ENCODE data around the gene ALS2.
"Not testable (repeated sequence)": the region's sequence is repeated elsewhere in the genome, so short reads cannot be mapped to it uniquely, and the experiment has no call there.

The ALS2 gene

DNA sequence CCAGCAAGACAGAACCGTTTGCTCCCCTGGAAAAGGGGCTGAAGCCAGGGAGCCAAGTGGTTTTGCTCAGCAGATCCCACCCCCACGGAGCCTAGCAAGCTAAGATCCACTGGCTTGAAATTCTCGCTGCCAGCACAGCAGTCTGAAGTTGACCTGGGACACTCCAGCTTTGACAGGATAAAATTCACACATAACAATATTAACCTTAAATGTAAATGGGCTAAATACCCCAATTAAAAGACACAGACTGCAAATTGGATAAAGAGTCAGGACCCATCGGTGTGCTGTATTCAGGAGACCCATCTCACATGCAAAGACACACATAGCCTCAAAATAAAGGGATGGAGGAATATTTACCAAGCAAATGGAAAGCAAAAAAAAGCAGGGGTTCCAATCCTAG is 109.5 kb downstream of the ALS2 start:
- not testable (repeated sequence) for DNase-seq

- DNase-seq = no peak
Measured at GRCh38 chr2:201669865-201670264, 110.9 kb downstream of the ALS2 start.

DNA sequence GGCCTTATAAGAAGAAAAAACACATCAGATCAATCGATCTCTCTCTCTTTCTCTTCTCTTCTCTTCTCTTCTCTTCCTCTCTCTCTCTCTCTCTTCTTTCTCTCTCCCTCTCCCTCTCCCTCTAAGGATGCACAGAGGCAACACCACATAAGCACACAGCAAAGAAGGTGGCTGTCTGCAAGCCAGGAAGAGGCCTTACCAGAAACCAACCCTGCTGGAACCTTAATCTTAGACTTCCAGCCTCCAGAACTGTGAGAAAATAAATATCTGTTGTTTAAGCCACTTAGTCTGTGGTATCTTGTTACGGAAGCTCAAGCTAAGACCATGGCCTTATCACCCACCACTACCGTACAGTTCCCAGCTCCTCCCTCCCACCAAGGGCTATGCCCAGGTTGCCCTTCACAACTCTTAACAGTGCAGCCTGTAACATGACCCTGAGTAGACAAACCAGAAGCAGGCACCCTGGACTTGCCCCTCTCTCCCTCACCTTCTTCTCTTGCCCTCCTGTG is 112.3 kb downstream of the ALS2 start:
- no peak for DNase-seq

DNA sequence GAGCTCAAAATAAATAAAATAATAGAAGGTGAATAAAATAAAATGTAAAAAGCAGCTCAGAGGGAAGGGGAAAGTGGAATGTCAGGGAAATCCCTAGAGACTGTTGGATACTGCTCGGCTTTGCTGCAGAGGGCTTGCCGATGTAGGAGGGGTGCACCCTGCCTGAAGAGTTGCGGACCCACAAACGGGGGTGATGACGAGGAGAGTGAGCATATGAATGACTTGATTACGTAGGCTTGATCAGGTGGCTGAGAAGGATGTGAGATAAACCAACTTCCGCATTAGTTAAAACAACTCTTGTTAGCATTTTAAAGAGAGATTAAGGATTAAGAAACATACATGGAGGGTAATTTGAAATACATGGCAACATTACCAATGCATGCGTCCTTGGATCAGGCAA is 116.4 kb downstream of the ALS2 start:
- no peak for DNase-seq

DNA sequence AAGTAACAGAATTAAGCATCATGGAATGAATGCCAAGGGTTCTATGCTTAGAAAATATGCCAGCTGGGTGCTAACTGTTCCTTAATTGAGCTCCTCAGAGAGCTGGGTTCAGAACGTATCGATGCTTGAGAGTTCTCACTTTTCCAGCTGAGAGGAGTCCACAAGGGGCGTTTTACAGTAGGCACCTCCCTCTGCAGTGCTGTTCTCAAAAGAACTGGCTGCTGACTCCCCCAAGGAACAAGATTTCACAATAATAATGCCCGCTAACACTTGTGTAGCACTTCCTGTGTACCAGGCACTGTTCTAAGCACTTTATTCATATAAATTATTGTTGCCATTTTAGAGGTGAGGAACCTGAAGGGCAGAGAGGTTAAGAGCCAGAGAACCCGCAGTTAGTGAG is 119.4 kb downstream of the ALS2 start:
- DNase-seq = no peak

DNA sequence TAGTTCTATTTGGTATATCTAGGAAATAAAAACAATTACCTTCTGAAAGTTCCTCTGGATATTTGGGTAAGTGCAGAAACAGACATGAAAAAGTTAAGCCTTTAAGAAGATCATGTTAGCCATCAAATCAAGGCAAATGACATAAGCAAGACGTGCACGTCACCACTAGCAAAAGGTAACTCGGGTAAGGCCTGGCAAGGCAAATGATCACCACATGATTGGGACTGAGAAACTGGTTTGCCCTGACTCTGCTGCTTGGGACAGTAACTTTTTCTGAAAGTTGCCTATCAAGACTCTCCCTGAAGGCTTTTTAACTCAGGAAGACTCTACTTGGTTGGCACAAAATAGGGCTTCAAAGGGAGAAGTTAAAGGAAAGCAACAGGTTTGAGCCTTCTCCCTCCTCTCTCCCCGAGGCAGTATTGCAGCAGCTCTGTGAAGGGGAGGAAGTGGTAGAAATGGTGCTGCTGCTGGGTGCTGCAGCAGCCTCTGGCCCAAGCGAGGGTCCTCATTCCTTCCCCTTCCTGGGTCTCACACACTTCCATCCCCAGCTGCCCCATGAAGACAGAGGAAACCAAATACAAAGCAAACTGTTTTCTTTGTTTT is 120.3 kb downstream of the ALS2 start:
- no peak for DNase-seq

DNA sequence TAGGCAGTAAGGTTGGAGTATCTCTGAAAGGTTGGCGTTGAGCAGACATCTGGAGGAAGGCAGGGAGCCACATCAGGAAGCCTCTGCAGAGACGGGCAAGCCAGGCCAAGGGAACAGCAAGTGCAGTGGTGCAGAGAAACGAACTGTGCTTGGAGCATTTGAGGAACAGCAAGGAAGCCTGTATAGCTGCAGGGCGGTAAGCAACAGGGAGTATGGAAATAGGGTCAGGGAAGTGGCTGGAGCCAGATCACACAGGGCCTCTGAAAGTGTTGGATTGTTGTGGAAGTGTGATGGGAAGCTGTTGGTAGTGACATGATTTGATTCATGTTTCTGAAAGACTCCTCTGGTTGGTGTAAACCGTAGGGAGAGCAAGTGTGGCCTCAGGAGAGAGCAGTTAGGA is 124.0 kb downstream of the ALS2 start:
- DNase-seq = no peak

DNA sequence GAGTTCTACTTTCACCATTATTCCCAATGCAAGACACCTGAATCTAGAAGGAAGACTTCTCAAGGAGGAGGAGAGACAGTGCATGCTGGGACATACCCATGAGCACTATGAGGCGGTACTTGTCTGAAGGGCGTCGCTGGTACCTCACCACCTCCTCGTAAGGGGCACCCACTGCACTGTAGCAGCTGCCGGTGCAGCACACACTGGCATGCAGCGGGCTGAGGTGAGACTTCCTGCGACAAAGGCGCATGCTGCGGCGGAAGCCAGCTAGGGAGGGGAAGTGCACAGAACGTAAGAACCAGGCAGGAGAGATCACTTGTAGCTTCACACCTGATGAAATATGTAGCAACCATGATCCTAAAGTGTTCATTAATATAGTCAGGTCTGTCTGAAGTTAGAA is 124.6 kb downstream of the ALS2 start:
- no peak for DNase-seq

DNA sequence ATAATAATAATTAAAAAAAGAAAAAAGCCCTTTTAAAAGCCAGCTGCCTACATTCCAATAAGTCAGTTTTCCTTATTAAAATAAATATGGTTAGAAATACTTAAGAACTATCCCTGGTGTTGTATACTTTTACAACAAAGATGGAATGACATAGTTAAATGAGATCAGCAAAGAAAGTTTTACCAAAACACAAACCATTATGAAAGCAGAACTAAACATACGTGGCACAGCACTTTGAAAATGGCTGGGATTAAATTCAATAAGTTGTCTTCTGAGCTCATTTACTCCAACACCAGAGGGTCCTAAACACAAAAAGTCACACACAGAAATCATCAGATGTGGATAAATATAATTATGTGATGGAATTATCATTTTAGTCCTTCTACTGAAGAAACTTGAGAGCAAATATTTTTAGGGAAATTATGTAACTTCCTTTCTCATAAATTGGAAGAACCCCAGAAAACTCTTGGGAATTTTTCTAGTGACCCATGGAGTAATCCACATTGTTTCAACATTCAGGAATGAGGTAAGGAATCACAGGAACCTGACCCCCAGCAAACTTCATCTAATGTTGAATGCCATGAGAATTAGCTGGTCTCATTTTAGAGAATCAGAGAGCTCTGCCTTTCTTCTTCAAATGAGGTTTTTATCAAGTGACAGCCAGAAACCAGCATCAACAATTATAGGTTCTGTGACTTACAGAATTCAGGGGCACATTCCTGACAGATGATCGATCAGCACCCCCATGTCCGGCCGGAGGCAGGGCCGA is 125.9 kb downstream of the ALS2 start:
- no peak for DNase-seq

DNA sequence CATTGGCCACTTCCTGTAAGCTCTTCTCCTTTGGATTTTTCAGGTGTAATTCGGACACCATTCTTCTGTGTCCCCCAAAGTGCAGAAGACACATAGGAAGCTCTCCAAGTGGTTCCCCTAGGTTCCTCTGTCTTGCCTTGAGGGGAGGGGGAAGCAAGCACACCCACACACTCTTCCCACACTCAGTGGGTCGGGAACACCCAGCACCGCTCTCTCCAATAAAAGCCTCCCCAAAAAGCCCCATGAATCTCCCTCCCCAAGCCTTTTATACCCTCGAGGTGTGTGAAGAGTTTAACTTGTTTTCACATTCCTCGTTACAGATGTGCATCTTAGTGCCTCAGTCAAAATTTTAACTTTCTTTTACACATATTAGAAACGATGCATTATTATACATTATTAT is 127.5 kb downstream of the ALS2 start:
- DNase-seq = no peak

Data from CD4-positive, alpha-beta T cell treated with Interleukin-6 for 4 hours (primary cell).